ENCODE results near the gene KRT33A. TPM values are rescaled to one million over a fixed set of nuclear protein-coding genes. Genes with fewer than 3 reads are reported as not detected.

Gene KRT33A
- total and polyA plus RNA-seq, 4 donors = not detected

GRCh38 chr17:41302981-41303380 is 47.6 kb downstream of the KRT33A start (continued):
- TF ChIP-seq REST (IDR thresholded peaks at IDR 0.05) = no peak

- Histone ChIP-seq H3K36me3 (ENCODE audit: control insufficient read depth in 4 of 4, insufficient read depth in 3 of 4, low read depth in 1 of 4, low read length in 3 of 4) (no peaks in the 10 kb centered on the region), H3K4me1 (ENCODE audit: control insufficient read depth in 4 of 4, insufficient read depth in 4 of 4, low read length in 3 of 4) (no peaks in the 10 kb centered on the region), H3K27me3 (ENCODE audit: control insufficient read depth in 4 of 4, insufficient read depth in 4 of 4, low read length in 3 of 4) (peaks cover 0 to 6% (median 0%) of the 10 kb centered on the region in 4 donors), H3K9me3 (ENCODE audit: control insufficient read depth in 4 of 4, low read length in 3 of 4) (no peaks in the 10 kb centered on the region), H3K9ac (ENCODE audit: low read depth in 1 of 2, low read length in 2 of 2) (no peak within 1 kb of the TSS), H3K4me3 (ENCODE audit: low read depth in 1 of 3, low read length in 3 of 3) (no peak within 1 kb of the TSS), H3K27ac (ENCODE audit: low read depth in 1 of 2, low read length in 2 of 2) (no peak within 1 kb of the TSS)
- no peak for DNase-seq (ENCODE audit: low spot score)
- TF ChIP-seq JUND (IDR thresholded peaks at IDR 0.05) = no peak
- TF ChIP-seq CTCF (IDR thresholded peaks at IDR 0.05; ENCODE audit: low read depth, low read length, missing input control) = no peak
- TF ChIP-seq RAD21 (IDR thresholded peaks at IDR 0.05) = no peak
- TF ChIP-seq MAX (IDR thresholded peaks at IDR 0.05) = no peak
- no peak for TF ChIP-seq REST (IDR thresholded peaks at IDR 0.05)
- no peak for TF ChIP-seq FOXA2 (IDR thresholded peaks at IDR 0.05)
- no peak for TF ChIP-seq FOXA1 (IDR thresholded peaks at IDR 0.05)
- TF ChIP-seq RXRA (IDR thresholded peaks at IDR 0.05) = no peak
- no peak for TF ChIP-seq HNF4G (IDR thresholded peaks at IDR 0.05)
- TF ChIP-seq GABPA (IDR thresholded peaks at IDR 0.05 in 1 of 2, conservative IDR thresholded peaks at IDR 0.05 in 1 of 2) = no peak
- WGBS = 65% methylated on average over 11 of the region's 11 CpGs
Measured at GRCh38 chr17:41301916-41302901, 48.4 kb downstream of the KRT33A start, which contains the start of gene KRTAP29-1. TSS of gene KRTAP29-1 (minus strand) at chr17:41302851. CDS start at chr17:41302851, 0 bp downstream.
